GM23248 (cell line): ENCODE data around the gene ARHGEF28.

Experiments
- EZH2 ChIP-seq: fragments of 200-600 bp; sonication (generic); IDR thresholded peaks from 2 replicates; pipeline ENCODE4 v1.6.1; 2018; ENCODE audit warnings: antibody characterized with exemption, mild to moderate bottlenecking; ENCODE audit not compliant: insufficient read depth, poor library complexity, severe bottlenecking
- EZH2phosphoT487 ChIP-seq: fragments of 200-600 bp; sonication (generic); IDR thresholded peaks from 2 replicates; pipeline ENCODE4 v1.6.1; 2018; ENCODE audit warnings: antibody characterized with exemption, moderate library complexity, mild to moderate bottlenecking, low read depth; ENCODE audit not compliant: insufficient read depth

GRCh38 chr5:73694089-73694488 is 68.1 kb downstream of the ARHGEF28 start:
- TF ChIP-seq EZH2 (no peak), EZH2phosphoT487 (no peak)
